Neural progenitor cell (in vitro differentiated cells): ENCODE results near the gene DKK2. TPM values are rescaled to one million over a fixed set of nuclear protein-coding genes. Genes with fewer than 3 reads are reported as not detected.

Experiments used
- DNase-seq: peaks from one replicate; pipeline ENCODE4 v3.0.0-alpha.2; 2016; ENCODE audit warnings: low spot score
- H2AFZ ChIP-seq: fragments of 200-600 bp; sonication (generic); replicated peaks from 2 replicates; pipeline ENCODE4 v1.6.1; 2016; ENCODE audit warnings: antibody characterized with exemption
- H3F3A ChIP-seq: fragments of 200-600 bp; sonication (generic); 2 replicates; pipeline ENCODE4 v1.6.1; 2016; ENCODE audit warnings: antibody characterized with exemption, low read depth
- H3K27ac ChIP-seq: fragments of 200-600 bp; sonication (generic); 2 replicates; pipeline ENCODE4 v1.5.1; 2016; ENCODE audit warnings: mild to moderate bottlenecking
- H3K27me3 ChIP-seq: fragments of 200-600 bp; sonication (generic); 2 replicates; pipeline ENCODE4 v1.6.1; 2016; ENCODE audit warnings: mild to moderate bottlenecking, moderate library complexity
- H3K36me3 ChIP-seq: fragments of 200-600 bp; sonication (generic); 2 replicates; pipeline ENCODE4 v1.5.1; 2016
- H3K4me1 ChIP-seq: fragments of 200-600 bp; sonication (generic); 2 replicates; pipeline ENCODE4 v1.6.1; 2016; ENCODE audit warnings: mixed run types
- H3K4me2 ChIP-seq: fragments of 200-600 bp; sonication (generic); 2 replicates; pipeline ENCODE4 v1.6.1; 2016
- H3K4me3 ChIP-seq: fragments of 200-600 bp; sonication (generic); 2 replicates; pipeline ENCODE4 v1.5.1; 2016
- H3K79me2 ChIP-seq: fragments of 200-600 bp; sonication (generic); 2 replicates; pipeline ENCODE4 v1.6.1; 2016; ENCODE audit warnings: low read depth
- H3K9ac ChIP-seq: fragments of 200-600 bp; sonication (generic); 2 replicates; pipeline ENCODE4 v1.6.1; 2016
- H3K9me3 ChIP-seq: fragments of 200-600 bp; sonication (generic); 2 replicates; pipeline ENCODE4 v1.5.1; 2016; ENCODE audit warnings: low read depth
- H4K20me1 ChIP-seq: fragments of 200-600 bp; sonication (generic); 2 replicates; pipeline ENCODE4 v1.6.1; 2016; ENCODE audit warnings: low read depth
- H3K27ac Mint-ChIP-seq: 3 replicates; pipeline ENCODE4 v1.8.0; 2021; ENCODE audit warnings: mixed read lengths
- H3K27me3 Mint-ChIP-seq: 2 replicates; pipeline ENCODE4 v1.8.0; 2022; ENCODE audit warnings: low read depth, mild to moderate bottlenecking, inconsistent platforms, moderate library complexity, mixed read lengths; ENCODE audit not compliant: insufficient read depth
- H3K36me3 Mint-ChIP-seq: 3 replicates; pipeline ENCODE4 v1.8.0; 2021; ENCODE audit warnings: mixed read lengths
- H3K4me1 Mint-ChIP-seq: 3 replicates; pipeline ENCODE4 v1.8.0; 2021; ENCODE audit warnings: mixed read lengths
- H3K4me3 Mint-ChIP-seq: 3 replicates; pipeline ENCODE4 v1.8.0; 2021; ENCODE audit warnings: mild to moderate bottlenecking, moderate library complexity, mixed read lengths
- H3K9me3 Mint-ChIP-seq: 3 replicates; pipeline ENCODE4 v1.8.0; 2020; ENCODE audit warnings: mixed read lengths
- EZH2 ChIP-seq: fragments of 200-600 bp; sonication (generic); IDR thresholded peaks from 2 replicates; pipeline ENCODE4 v1.6.1; 2017; ENCODE audit warnings: antibody characterized with exemption, mild to moderate bottlenecking, moderate library complexity
- EZH2phosphoT487 ChIP-seq: fragments of 200-600 bp; sonication (generic); IDR thresholded peaks from 2 replicates; pipeline ENCODE4 v1.6.1; 2017; ENCODE audit warnings: antibody characterized with exemption
- total RNA-seq: library from RNA; depleted of rRNA; stranded (reverse); fragments of >200 nt; gene quantifications from 2 replicates; pipeline ENCODE4 v1.2.3, GENCODE V29; 2015; ENCODE audit warnings: low replicate concordance
- TF ChIP-seq, protein P1 (sequence below): fragments of 200-600 bp; sonication (generic); IDR thresholded peaks from 2 replicates; pipeline ENCODE4 v1.5.1; 2017; ENCODE audit warnings: antibody characterized with exemption, mild to moderate bottlenecking

DKK2 gene
- total RNA-seq, 1 donor from 2014 or later = not detected

- Histone ChIP-seq H3K27me3 (no peaks in the 10 kb centered on the region), H4K20me1 (no peaks in the 10 kb centered on the region), H3K36me3 (no peaks in the 10 kb centered on the region), H2AFZ (no peak overlapping the region), H3K4me2 (no peak overlapping the region), H3K9ac (no peak overlapping the region), H3K9me3 (no peaks in the 10 kb centered on the region), H3K27ac (no peak overlapping the region), H3K4me1 (no peaks in the 10 kb centered on the region), H3F3A (no peaks in the 10 kb centered on the region), H3K4me3 (no peak overlapping the region), H3K79me2 (no peaks in the 10 kb centered on the region)
- no peak overlapping the region for H3K27ac Mint-ChIP-seq
- peaks cover 2% of the 10 kb centered on the region for H3K36me3 Mint-ChIP-seq
- no peak overlapping the region for H3K4me3 Mint-ChIP-seq
- H3K27me3 Mint-ChIP-seq = no peaks in the 10 kb centered on the region
- no peak for TF ChIP-seq EZH2
- no peak for DNase-seq
- no peaks in the 10 kb centered on the region for H3K4me1 Mint-ChIP-seq
- H3K9me3 Mint-ChIP-seq = no peaks in the 10 kb centered on the region
Observed at GRCh38 chr4:107071108-107071507, 35.0 kb upstream of the DKK2 start.

DNA sequence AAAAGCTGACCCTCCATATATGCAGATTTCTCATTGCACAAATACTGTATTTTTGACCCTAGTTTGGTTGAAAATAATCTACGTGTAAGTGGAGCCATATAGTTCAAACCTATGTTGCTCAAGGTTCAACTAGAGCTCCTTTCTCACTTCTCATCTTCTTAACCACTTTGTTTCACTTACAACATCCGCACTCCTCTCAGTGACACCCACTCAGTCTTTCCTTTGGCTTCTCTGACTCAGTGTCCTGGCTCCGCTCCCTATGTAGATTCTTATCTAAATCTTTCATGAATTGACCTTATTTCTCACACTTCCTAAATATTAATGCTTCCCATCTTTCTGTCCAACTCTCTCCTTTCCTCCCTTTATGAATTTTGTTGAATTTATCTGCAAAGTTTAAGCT lies 32.9 kb upstream of the DKK2 start:
- H3K4me1 Mint-ChIP-seq = no peaks in the 10 kb centered on the region
- Histone ChIP-seq H3K4me3 (no peak overlapping the region), H3F3A (no peaks in the 10 kb centered on the region), H3K27ac (no peak overlapping the region), H3K4me1 (no peaks in the 10 kb centered on the region), H3K36me3 (no peaks in the 10 kb centered on the region), H4K20me1 (no peaks in the 10 kb centered on the region), H3K27me3 (no peaks in the 10 kb centered on the region), H3K9me3 (no peaks in the 10 kb centered on the region), H2AFZ (no peak overlapping the region), H3K4me2 (no peak overlapping the region), H3K9ac (no peak overlapping the region), H3K79me2 (no peaks in the 10 kb centered on the region)
- no peak for TF ChIP-seq EZH2
- no peak for TF ChIP-seq EZH2phosphoT487
- TF ChIP-seq, protein P1, sequence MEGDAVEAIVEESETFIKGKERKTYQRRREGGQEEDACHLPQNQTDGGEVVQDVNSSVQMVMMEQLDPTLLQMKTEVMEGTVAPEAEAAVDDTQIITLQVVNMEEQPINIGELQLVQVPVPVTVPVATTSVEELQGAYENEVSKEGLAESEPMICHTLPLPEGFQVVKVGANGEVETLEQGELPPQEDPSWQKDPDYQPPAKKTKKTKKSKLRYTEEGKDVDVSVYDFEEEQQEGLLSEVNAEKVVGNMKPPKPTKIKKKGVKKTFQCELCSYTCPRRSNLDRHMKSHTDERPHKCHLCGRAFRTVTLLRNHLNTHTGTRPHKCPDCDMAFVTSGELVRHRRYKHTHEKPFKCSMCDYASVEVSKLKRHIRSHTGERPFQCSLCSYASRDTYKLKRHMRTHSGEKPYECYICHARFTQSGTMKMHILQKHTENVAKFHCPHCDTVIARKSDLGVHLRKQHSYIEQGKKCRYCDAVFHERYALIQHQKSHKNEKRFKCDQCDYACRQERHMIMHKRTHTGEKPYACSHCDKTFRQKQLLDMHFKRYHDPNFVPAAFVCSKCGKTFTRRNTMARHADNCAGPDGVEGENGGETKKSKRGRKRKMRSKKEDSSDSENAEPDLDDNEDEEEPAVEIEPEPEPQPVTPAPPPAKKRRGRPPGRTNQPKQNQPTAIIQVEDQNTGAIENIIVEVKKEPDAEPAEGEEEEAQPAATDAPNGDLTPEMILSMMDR = no peak
- H3K36me3 Mint-ChIP-seq = peaks cover under 1% of the 10 kb centered on the region
- DNase-seq = no peak
- H3K4me3 Mint-ChIP-seq = no peak overlapping the region
- no peaks in the 10 kb centered on the region for H3K9me3 Mint-ChIP-seq
- no peak overlapping the region for H3K27ac Mint-ChIP-seq
- no peaks in the 10 kb centered on the region for H3K27me3 Mint-ChIP-seq

GRCh38 chr4:107068116-107068515 lies 32.0 kb upstream of the DKK2 start:
- Histone ChIP-seq H3K9me3 (no peaks in the 10 kb centered on the region), H3F3A (no peaks in the 10 kb centered on the region), H4K20me1 (no peaks in the 10 kb centered on the region), H3K9ac (no peak overlapping the region), H3K79me2 (no peaks in the 10 kb centered on the region), H3K4me2 (no peak overlapping the region), H2AFZ (no peak overlapping the region), H3K4me1 (no peaks in the 10 kb centered on the region), H3K4me3 (no peak overlapping the region), H3K36me3 (no peaks in the 10 kb centered on the region), H3K27me3 (no peaks in the 10 kb centered on the region), H3K27ac (no peak overlapping the region)
- no peaks in the 10 kb centered on the region for H3K4me1 Mint-ChIP-seq
- H3K27ac Mint-ChIP-seq = no peak overlapping the region
- no peak for DNase-seq
- no peaks in the 10 kb centered on the region for H3K9me3 Mint-ChIP-seq
- H3K27me3 Mint-ChIP-seq = no peaks in the 10 kb centered on the region
- TF ChIP-seq, protein P1 = no peak
- TF ChIP-seq EZH2phosphoT487 = no peak
- no peak for TF ChIP-seq EZH2
- H3K4me3 Mint-ChIP-seq = no peak overlapping the region
- no peaks in the 10 kb centered on the region for H3K36me3 Mint-ChIP-seq

GRCh38 chr4:107066621-107067020 lies 30.5 kb upstream of the DKK2 start:
- no peaks in the 10 kb centered on the region for H3K36me3 ChIP-seq
- Mint-ChIP-seq H3K4me1 (no peaks in the 10 kb centered on the region), H3K27ac (no peak overlapping the region), H3K4me3 (no peak overlapping the region), H3K36me3 (no peaks in the 10 kb centered on the region), H3K27me3 (no peaks in the 10 kb centered on the region), H3K9me3 (no peaks in the 10 kb centered on the region)
- no peak overlapping the region for H3K27ac ChIP-seq
- no peak for TF ChIP-seq EZH2
- TF ChIP-seq, protein P1 = no peak
- no peak for TF ChIP-seq EZH2phosphoT487
- DNase-seq = no peak
- no peaks in the 10 kb centered on the region for H3K9me3 ChIP-seq
- no peak overlapping the region for H2AFZ ChIP-seq
- H3K4me1 ChIP-seq = no peaks in the 10 kb centered on the region
- H3K27me3 ChIP-seq = no peaks in the 10 kb centered on the region
- H3F3A ChIP-seq = no peaks in the 10 kb centered on the region
- no peaks in the 10 kb centered on the region for H3K79me2 ChIP-seq
- no peak overlapping the region for H3K4me2 ChIP-seq
- H4K20me1 ChIP-seq = no peaks in the 10 kb centered on the region
- H3K4me3 ChIP-seq = no peak overlapping the region
- H3K9ac ChIP-seq = no peak overlapping the region
